HG02571 (cell line): ENCODE results near the gene SUSD3.
A peak's percentile ranks its signal among the peaks of the same experiment; 100 is the strongest.

ENCODE experiments used
- ATAC-seq: cut with Tn5 transposase; IDR thresholded peaks from one replicate; pipeline ENCODE4 v1.9.1; 2021; ENCODE audit warnings: mild to moderate bottlenecking, moderate library complexity; ENCODE audit not compliant: unreplicated experiment

The SUSD3 gene

GRCh38 chr9:93134015-93134739, 75.7 kb downstream of the SUSD3 start, which contains the start of gene NINJ1:
TSS of gene NINJ1 (minus strand) at chr9:93134251. CDS start at chr9:93134217, 34 bp downstream.
- ATAC-seq = peak; percentile 78
